Suppressor macrophage (primary cell): ENCODE results near the gene CSH1.
A peak's percentile ranks its signal among the peaks of the same experiment; 100 is the strongest.
"Not testable (repeated sequence)": the region's sequence is repeated elsewhere in the genome, so short reads cannot be mapped to it uniquely, and the experiment has no call there.

Source experiments
- DNase-seq, 4 experiments: peaks; one replicate each; pipeline ENCODE4 v3.0.0-alpha.2; 2020 to 2022

The CSH1 gene

GRCh38 chr17:63928966-63929695, 32.8 kb upstream of the CSH1 start:
- DNase-seq: no peak

GRCh38 chr17:63928172-63928666, 31.8 kb upstream of the CSH1 start:
- DNase-seq: no peak

- no peak for DNase-seq
Observed at GRCh38 chr17:63927464-63928171, 31.2 kb upstream of the CSH1 start.

- no peak for DNase-seq
Observed at GRCh38 chr17:63926164-63926563, 29.8 kb upstream of the CSH1 start.

- no peak for DNase-seq
Observed at GRCh38 chr17:63925615-63926014, 29.2 kb upstream of the CSH1 start.

GRCh38 chr17:63922402-63922801, 26.0 kb upstream of the CSH1 start:
- DNase-seq: peak in 1 of 4 experiments; percentile 15

- DNase-seq: not testable (repeated sequence)
Observed at GRCh38 chr17:63920779-63921178, 24.4 kb upstream of the CSH1 start.

GRCh38 chr17:63920050-63920449, 23.7 kb upstream of the CSH1 start:
- DNase-seq: not testable (repeated sequence)

GRCh38 chr17:63919311-63919723, 22.9 kb upstream of the CSH1 start:
- peak; percentile 72 to 81 (median 78) for DNase-seq

- not testable (repeated sequence) for DNase-seq
Observed at GRCh38 chr17:63918789-63919305, 22.5 kb upstream of the CSH1 start, which contains the start of gene GH1. GH1 (minus strand) TSS chr17:63918839; CDS start chr17:63918776, 63 bp downstream.

- no peak for DNase-seq
Observed at GRCh38 chr17:63918305-63918704, 21.9 kb upstream of the CSH1 start.

- no peak for DNase-seq
Observed at GRCh38 chr17:63917646-63918045, 21.3 kb upstream of the CSH1 start.

- not testable (repeated sequence) for DNase-seq
Observed at GRCh38 chr17:63917206-63917605, 20.8 kb upstream of the CSH1 start.

- DNase-seq: no peak
Observed at GRCh38 chr17:63916566-63917185, 20.3 kb upstream of the CSH1 start.

- DNase-seq: peak in 1 of 4 experiments; percentile 28
Observed at GRCh38 chr17:63915753-63916152, 19.4 kb upstream of the CSH1 start.

- no peak for DNase-seq
Observed at GRCh38 chr17:63914471-63914870, 18.1 kb upstream of the CSH1 start.

- peak; percentile 32 to 58 (median 48) for DNase-seq
Observed at GRCh38 chr17:63911657-63912100, 15.3 kb upstream of the CSH1 start.

- DNase-seq: no peak
Observed at GRCh38 chr17:63911041-63911635, 14.8 kb upstream of the CSH1 start, which contains the start of gene CSHL1. CSHL1 (minus strand) TSS chr17:63911258; CDS start chr17:63911196, 62 bp downstream.

GRCh38 chr17:63910096-63910495, 13.7 kb upstream of the CSH1 start:
- DNase-seq: no peak

- not testable (repeated sequence) for DNase-seq
Observed at GRCh38 chr17:63909586-63909985, 13.2 kb upstream of the CSH1 start.

- DNase-seq: peak in 3 of 4 experiments; percentile 20 to 30 (median 25)
Observed at GRCh38 chr17:63907161-63907778, 10.9 kb upstream of the CSH1 start.

GRCh38 chr17:63904796-63905195, 8.4 kb upstream of the CSH1 start:
- not testable (repeated sequence) for DNase-seq
